ENCODE data around the gene ACTR5. TPM values are rescaled to one million over a fixed set of nuclear protein-coding genes. Genes with fewer than 3 reads are reported as not detected.

ACTR5 gene
- total and polyA plus RNA-seq, 2 of the 13 experiments (the other 11 are each of a cell fraction or from before 2014, with no cell fraction given): 19.5 to 20.5 TPM

- TF ChIP-seq CENPBD1 (CRISPR knock-in tag; IDR thresholded peaks at IDR 0.05; ENCODE audit: borderline replicate concordance, low read depth) (no peak; the same call in 1 of the 2 replicates), GTF2F1 (IDR thresholded peaks at IDR 0.05; ENCODE audit: low read length) (no peak; the same call in 1 of the 2 replicates), NFKB2 (CRISPR knock-in tag; IDR thresholded peaks at IDR 0.05; ENCODE audit: borderline replicate concordance) (peak; percentile 97), ZNF747 (CRISPR knock-in tag; IDR thresholded peaks at IDR 0.05; ENCODE audit: borderline replicate concordance) (no peak), ZGPAT (CRISPR knock-in tag; IDR thresholded peaks at IDR 0.05) (peak; percentile 95), LRRFIP1 (CRISPR knock-in tag; conservative IDR thresholded peaks at IDR 0.05) (no peak; the same call in 1 of the 2 replicates), SP4 (CRISPR knock-in tag; IDR thresholded peaks at IDR 0.05) (peak; percentile 98), NONO (IDR thresholded peaks at IDR 0.05) (no peak), NONO (CRISPR knock-in tag; conservative IDR thresholded peaks at IDR 0.05) (peak; percentile 98), ARNT2 (CRISPR knock-in tag; IDR thresholded peaks at IDR 0.05; ENCODE audit: low read depth) (peak; percentile 99), ONECUT2 (CRISPR knock-in tag; IDR thresholded peaks at IDR 0.05) (0 out of 2 replicates have a peak, but pooled peaks have one; percentile 13), CEBPG (CRISPR knock-in tag; IDR thresholded peaks at IDR 0.05) (no peak), ZNF543 (CRISPR knock-in tag; IDR thresholded peaks at IDR 0.05) (peak; percentile 91; the same call in 1 of the 2 replicates), PRDM4 (CRISPR knock-in tag; IDR thresholded peaks at IDR 0.05; ENCODE audit: borderline replicate concordance) (peak; percentile 91; the same call in 1 of the 2 replicates), ZBTB44 (CRISPR knock-in tag; IDR thresholded peaks at IDR 0.05) (peak; percentile 78; the same call in 1 of the 2 replicates), ZBTB4 (CRISPR knock-in tag; IDR thresholded peaks at IDR 0.05; ENCODE audit: borderline replicate concordance) (no peak)
Observed at GRCh38 chr20:38748097-38748860, at the start of gene ACTR5 (continued).
